ENCODE results near the gene AKTIP. TPM values are rescaled to one million over a fixed set of nuclear protein-coding genes. Genes with fewer than 3 reads are reported as not detected.

AKTIP gene
- total RNA-seq, 2 donors from 2014 or later, result 27.1 to 30.2 TPM

- no peak for TF ChIP-seq CTCF (IDR thresholded peaks at IDR 0.05)
- Histone ChIP-seq H3K27me3 (no peaks in the 10 kb centered on the region), H3K27ac (peak overlapping the region; percentile 38), H3K36me3 (peaks cover 15% of the 10 kb centered on the region), H3K9me3 (no peaks in the 10 kb centered on the region), H3K4me3 (no peak overlapping the region), H3K4me1 (peaks cover 7% of the 10 kb centered on the region), H3K9ac (ENCODE audit: low read depth in 2 of 2, low read length in 2 of 2) (no peak overlapping the region)
- intact Hi-C loops (cut with DNase I), result loop anchor here (10.0 kb wide), 1 partner anchor 54 kb away; no protein-coding TSS in a partner anchor
- peak; percentile 40 for DNase-seq
These were observed 4.0 kb downstream of the AKTIP start for GRCh38 chr16:53498984-53499383.

DNA sequence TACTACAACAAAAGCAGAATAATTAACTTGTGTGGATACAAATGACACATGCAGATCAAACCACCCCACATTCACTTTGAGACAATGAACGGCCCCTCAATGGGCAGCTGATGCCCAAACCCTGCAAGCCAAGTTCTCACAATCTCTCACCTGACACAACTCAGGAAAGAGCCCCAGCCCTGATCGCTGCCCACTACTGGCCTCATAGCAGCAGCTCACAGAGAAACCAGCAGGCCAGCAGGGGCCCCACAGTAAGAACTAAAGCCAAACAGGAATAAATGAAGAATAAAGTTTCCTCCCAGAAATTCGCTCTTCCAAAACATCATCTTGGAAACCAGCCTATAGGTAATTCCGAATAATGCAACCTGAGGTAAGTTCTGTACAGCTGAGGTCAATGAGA is 7.7 kb downstream of the AKTIP start:
- Histone ChIP-seq H3K4me3 (no peak overlapping the region), H3K27me3 (no peaks in the 10 kb centered on the region), H3K4me1 (peaks cover 3% of the 10 kb centered on the region), H3K9ac (ENCODE audit: low read depth in 2 of 2, low read length in 2 of 2) (no peak overlapping the region), H3K36me3 (peaks cover 15% of the 10 kb centered on the region), H3K27ac (no peak overlapping the region), H3K9me3 (no peaks in the 10 kb centered on the region)
- no peak for DNase-seq
- intact Hi-C loops (cut with DNase I), result loop anchor here (10.0 kb wide), 1 partner anchor 51 kb away; no protein-coding TSS in a partner anchor
- no peak for TF ChIP-seq CTCF (IDR thresholded peaks at IDR 0.05)

DNA sequence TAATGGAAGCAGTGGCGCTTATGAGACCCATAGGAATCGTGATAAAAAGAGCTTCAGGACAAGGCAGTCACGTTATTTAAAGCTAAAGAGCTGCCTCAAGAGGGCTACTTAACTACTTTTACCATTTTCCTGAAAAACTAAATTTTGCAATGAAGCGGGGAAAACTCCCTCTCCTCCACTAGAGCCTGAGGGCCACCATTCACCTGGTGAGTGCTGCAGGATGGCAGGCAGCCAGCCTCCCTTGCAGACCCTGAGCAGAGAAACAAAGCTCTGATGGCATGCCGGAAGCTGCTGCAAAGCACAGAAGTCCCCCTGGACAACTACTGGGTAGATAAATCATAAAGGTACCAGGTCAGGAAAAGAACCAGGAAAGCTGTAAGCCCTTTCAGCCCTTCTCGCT is 8.4 kb downstream of the AKTIP start:
- no peak for TF ChIP-seq CTCF (IDR thresholded peaks at IDR 0.05)
- H3K4me1 ChIP-seq, result peaks cover 3% of the 10 kb centered on the region
- intact Hi-C loops (cut with DNase I), result loop anchor here (10.0 kb wide), 1 partner anchor 50 kb away; no protein-coding TSS in a partner anchor
- H3K9me3 ChIP-seq, result no peaks in the 10 kb centered on the region
- H3K27ac ChIP-seq, result no peak overlapping the region
- peaks cover 15% of the 10 kb centered on the region for H3K36me3 ChIP-seq
- no peak overlapping the region for H3K4me3 ChIP-seq
- no peak for DNase-seq
- no peak overlapping the region for H3K9ac ChIP-seq (ENCODE audit: low read depth in 2 of 2, low read length in 2 of 2)
- no peaks in the 10 kb centered on the region for H3K27me3 ChIP-seq

- TF ChIP-seq CTCF (IDR thresholded peaks at IDR 0.05), result no peak
- intact Hi-C loops (cut with DNase I), result loop anchor here (10.0 kb wide), 1 partner anchor 48 kb away; no protein-coding TSS in a partner anchor
- Histone ChIP-seq H3K4me3 (no peak overlapping the region), H3K9me3 (no peaks in the 10 kb centered on the region), H3K27ac (no peak overlapping the region), H3K4me1 (no peaks in the 10 kb centered on the region), H3K27me3 (no peaks in the 10 kb centered on the region), H3K9ac (ENCODE audit: low read depth in 2 of 2, low read length in 2 of 2) (no peak overlapping the region), H3K36me3 (peaks cover 15% of the 10 kb centered on the region)
- DNase-seq, result no peak
These were observed 10.5 kb downstream of the AKTIP start for GRCh38 chr16:53492503-53492902.

GRCh38 chr16:53489755-53490154 is 13.3 kb downstream of the AKTIP start:
- Histone ChIP-seq H3K27me3 (no peaks in the 10 kb centered on the region), H3K9ac (ENCODE audit: low read depth in 2 of 2, low read length in 2 of 2) (no peak overlapping the region), H3K4me1 (no peaks in the 10 kb centered on the region), H3K27ac (no peak overlapping the region), H3K9me3 (no peaks in the 10 kb centered on the region), H3K36me3 (peaks cover 3% of the 10 kb centered on the region), H3K4me3 (no peak overlapping the region)
- intact Hi-C loops (cut with DNase I), result loop anchor here (10.0 kb wide), 1 partner anchor 45 kb away; no protein-coding TSS in a partner anchor
- no peak for DNase-seq
- no peak for TF ChIP-seq CTCF (IDR thresholded peaks at IDR 0.05)

Data from colonic mucosa (tissue), 4 donors.